HG02763 (cell line): Measurements from ENCODE around the gene KIAA1210.

ENCODE experiments used
- ATAC-seq: cut with Tn5 transposase; IDR thresholded peaks from one replicate; pipeline ENCODE4 v1.9.1; 2021; ENCODE audit warnings: mild to moderate bottlenecking, moderate library complexity; ENCODE audit not compliant: unreplicated experiment

The KIAA1210 gene

DNA sequence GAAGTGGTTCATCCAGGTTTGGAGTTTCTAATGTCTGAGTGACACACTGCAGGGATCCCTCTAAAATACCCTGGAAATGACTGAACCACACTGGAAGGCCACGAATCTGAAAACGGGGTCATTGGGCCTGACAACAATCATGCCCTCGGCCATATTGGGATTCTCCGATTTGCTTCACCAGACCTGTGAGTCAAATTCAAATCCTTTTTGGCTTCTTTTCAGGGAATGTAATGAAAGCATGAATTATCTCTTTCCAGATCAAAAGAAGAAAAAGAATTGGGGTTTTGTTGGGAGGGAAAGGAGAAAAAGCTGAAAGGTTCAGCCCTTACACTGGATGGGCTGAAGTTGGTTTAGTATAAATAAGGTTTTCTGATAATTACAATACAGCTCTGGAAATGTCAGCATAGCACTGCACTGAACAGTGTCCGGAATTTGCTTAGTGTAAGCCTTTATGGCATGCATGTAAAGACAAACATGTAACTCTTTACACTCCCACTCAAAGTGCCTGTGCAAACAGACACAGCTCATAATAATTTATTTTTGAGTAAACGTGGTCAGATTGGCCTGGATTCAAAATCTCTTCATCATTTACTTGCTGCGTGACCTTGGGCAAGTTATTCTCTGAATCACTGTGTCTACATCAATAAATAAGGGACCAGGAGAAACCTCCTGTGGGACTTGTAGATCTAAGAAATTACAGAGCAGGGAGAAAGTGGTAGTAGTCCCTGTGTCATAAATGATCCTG, 33.4 kb downstream of the KIAA1210 start:
- no peak for ATAC-seq

DNA sequence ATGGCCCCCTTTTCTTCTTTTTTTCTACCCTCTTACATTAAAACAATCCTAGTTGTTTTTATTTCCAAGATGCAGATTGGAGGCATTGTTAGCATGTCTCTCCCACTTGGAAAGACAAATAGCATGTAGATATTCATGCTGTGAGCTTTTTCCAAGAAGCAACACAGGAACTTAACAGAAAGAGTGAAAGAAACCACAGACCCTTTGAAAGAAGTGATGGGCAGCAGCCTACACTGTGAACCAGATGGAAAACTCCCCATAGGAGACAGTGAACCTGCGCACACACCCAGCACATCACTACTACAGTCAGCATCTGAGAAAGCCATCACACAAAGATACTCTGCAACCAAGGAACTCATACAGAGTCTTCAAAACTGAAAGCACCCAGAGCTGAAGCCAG, 37.0 kb downstream of the KIAA1210 start:
- no peak for ATAC-seq

DNA sequence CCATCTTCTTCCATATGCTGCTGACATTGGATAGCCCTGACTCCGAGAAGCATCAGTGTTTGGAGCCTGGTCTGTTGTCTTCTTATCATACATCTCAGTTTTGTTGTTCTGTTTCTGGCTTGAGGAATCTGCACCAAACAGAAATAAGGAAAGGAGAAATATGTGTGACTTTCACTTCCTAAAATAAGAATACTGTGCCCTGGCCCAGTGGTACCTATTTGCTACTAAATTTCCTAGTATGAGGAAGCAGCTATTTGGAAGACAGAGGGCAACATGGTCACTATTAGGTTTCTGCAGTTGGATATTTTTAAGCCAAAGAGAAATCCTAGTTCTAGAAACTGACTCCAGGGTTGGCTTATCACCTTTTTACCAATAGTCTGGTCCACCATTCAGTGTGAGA, 38.0 kb downstream of the KIAA1210 start:
- no peak for ATAC-seq

DNA sequence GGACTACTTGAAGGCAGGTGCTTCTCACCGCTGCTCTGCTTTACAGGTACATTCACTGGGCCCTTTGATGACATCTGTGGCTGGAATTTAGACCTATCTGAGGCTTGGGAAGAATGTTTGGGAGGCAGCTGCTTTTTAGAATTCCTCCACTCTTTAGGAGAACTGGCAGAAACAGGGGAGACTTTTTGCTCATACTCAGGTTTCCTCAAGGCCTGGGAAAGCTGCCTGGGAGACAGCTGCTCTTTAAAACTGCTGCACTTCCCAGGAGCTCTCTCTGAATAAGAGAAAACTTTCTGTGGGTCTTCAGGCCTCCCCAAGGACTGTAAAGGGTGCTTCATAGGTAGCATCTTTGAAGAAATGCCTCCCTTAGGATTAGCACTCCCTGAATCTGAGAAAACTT, 40.5 kb downstream of the KIAA1210 start:
- ATAC-seq, result no peak

DNA sequence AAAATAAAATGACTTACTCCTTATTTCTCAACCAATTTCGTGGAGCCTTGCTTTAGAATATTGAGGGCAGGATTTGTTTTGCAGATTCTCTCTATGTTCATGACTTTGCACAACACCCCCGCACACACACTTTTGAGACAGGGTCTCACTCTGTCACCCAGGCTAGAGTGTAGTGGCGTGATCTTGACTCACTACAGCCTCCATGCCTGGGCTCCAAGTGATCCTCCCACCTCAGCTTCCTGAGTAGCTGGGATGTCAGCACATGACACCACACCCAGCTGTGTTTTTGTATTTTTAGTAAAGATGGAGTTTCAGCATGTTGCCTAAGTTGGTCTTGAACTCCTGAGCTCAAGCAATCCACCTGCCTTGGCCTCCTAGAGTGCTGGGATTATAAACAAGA, 42.8 kb downstream of the KIAA1210 start:
- no peak for ATAC-seq

DNA sequence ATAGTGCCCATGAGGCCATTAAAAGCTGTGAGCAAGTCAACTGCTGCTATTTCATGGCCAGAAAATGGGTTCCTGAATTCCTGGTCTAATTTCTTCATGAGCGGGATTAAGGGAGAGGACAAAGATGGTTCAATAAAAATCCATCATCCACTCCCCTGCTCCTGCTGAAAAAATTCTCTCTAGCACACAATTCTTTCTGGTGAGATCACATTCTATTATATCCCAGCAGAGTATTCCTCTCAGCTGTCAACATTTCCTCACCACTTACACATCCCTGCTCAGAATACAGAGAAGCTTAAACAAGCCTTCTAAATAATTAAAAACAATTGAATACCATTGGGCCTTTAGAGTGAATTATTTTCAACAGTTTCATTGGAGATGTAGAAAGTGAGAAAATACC, 45.3 kb downstream of the KIAA1210 start:
- ATAC-seq, result no peak

DNA sequence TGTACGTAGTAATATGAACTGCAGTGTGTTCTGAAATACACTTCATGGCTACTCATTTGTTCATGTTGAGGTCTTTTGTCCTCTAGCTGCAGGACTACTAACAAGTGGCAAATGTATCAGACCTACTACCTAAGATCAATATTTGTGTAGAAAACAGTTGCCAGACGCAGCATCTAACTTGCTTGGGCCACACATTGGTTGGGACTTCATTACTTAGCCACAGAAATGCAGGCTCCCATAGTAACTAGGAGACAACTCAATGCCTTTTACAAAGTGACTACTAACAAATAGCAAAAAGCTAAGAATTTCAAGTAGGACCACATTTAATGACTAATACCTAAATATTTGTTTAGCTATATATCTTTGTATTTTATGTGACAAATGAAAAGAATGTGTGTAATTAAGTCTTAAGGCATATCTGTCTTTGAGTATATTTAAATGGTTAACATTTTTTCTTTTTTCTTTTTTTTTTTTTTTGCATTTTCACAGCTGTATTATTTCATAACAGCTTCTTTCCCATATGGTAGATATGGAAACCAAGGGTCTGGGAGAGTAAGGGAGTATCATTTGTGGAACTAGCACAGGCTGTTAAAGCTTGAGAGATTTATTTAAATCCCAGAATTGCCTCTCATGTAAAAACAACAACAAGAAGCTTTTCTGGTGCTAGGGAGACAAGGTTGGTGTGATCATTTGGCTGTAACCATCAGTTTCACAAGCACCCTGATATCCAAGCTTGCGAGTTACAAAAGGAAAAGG, 52.2 kb downstream of the KIAA1210 start:
- ATAC-seq, result no peak

DNA sequence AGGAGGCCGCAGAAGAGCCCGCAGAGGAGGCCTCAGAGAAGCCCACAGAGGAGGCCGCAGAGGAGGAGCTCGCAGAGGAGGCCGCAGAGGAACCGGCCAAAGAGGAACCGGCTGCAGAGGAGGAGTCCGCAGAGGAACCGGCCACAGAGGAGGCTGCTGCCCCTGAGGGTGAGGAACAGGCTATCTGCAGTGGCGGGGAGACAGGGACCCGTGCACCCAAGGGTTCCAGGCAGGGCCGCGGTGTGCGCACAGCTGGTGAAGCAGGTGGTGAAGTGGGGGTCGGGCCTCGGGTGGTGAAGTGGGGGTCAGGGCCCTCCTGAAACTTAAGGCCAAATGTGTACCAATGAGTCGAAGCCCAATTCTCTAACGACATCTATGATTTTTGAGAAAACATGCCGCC, 53.7 kb downstream of the KIAA1210 start:
- ATAC-seq, result no peak

DNA sequence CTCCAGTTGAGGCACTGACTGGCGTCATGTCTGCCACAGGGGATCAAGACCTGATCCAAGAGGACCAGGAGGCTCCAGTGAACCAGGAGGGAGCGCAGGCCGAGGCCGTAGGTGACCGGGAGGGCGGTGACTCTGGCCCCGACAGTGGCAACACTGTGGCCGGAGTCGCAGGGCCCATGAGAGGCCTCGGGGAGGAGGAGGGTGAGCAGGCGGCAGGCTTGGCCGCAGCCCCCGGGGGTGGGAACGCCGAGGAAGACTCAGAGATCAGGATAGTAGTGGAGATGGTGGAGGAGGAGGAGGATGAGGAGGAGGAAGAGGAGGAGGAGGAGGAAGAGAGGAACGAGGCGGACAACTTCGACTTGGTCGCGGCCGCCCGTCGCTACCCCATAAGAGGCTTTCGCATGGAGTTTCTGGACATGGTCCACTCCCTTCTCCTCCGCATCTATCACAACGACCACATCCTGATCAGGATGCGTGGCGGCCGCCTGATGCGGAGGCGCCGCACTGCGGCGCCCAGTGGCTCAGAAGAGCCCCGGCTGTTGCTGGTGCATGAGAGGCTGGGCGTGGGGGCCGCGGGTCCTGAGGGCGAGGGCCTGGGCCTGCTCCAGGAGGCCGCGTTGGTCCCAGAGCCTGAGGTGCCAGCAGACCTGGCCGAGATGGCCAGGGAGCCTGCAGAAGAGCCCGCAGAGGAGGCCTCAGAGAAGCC, 54.3 kb downstream of the KIAA1210 start:
- ATAC-seq, result no peak

DNA sequence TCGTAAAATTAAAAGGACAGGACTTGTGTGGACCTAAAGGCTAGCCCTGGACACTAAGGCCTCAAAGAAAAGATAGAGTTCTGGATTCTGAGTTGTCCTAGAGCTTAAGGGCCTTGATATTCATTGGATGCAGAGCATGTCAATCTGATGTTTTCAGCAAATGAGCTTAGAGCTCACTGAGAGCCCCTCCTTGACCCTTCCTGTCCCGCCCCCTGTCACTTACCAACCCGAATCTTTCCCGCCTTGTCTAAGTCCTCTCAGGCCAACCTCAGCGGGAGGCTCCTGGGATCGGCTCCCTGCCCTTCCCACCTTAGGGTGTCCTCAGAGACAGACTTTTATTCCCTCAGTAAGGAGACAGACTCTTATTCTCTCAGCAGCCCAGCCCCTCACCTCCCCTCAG, 54.9 kb downstream of the KIAA1210 start, which contains the start of gene CT47C1:
CT47C1 (plus strand) TSS at position 250 of the 400 bp plus-strand sequence. CDS start 233 bp downstream, outside the sequence.
- ATAC-seq, result no peak

DNA sequence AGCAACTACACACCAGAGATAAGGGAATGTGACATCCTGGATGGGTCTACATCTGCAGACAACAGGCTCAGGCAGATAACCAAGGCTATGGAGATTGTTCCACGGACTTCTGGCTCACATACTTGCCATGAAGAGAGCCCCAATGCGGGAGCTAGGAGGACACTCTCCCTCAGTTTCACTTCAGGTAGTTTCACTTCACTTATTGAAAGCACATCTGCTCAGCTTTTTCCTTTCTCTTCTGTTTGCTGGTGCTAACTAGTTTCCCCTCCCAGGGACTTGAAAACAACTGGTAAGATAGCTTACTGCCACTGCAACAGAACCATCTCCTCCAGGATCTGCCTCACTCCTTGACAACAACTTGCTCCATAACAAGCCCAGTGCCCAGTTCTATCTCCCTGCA, 56.2 kb downstream of the KIAA1210 start:
- ATAC-seq, result peak; percentile 84

DNA sequence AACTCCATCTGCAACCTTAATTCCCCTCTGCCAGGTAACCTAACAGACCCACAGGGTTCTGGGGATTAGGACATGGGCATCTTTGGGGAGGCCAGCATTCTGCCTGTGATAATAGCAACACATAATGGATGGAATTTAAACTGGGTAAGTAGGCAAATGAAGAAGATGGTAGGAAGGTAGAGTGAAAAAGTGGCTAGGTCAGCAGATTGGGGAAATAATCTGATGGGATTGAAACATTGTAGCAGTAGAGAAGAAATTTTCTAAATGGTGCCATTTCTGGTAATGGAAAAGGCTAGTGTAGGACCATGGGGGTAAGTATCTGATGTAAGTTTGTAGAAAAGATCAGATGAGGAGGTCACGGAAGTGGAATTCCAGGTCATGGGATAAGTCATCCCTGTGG, 57.9 kb downstream of the KIAA1210 start:
- ATAC-seq, result no peak

DNA sequence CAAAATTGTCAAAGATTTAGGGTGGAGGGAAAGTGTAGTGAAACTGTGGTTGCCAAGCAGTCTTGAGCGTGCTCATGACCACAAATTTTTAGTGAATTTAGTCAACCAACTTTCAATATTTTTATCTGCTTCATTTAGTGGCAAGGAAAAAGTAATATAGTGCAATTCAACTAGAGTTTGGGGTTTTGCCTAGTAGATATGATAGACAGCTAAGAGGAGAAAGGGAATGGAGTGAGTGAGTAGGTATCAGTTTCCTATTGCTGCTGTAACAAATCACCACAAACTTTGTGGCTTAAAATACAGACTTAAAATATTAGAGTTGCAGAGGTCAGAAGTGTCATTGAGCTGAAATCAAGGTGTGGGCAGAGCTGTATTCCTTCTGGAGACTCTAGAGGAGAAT, 58.5 kb downstream of the KIAA1210 start:
- no peak for ATAC-seq

DNA sequence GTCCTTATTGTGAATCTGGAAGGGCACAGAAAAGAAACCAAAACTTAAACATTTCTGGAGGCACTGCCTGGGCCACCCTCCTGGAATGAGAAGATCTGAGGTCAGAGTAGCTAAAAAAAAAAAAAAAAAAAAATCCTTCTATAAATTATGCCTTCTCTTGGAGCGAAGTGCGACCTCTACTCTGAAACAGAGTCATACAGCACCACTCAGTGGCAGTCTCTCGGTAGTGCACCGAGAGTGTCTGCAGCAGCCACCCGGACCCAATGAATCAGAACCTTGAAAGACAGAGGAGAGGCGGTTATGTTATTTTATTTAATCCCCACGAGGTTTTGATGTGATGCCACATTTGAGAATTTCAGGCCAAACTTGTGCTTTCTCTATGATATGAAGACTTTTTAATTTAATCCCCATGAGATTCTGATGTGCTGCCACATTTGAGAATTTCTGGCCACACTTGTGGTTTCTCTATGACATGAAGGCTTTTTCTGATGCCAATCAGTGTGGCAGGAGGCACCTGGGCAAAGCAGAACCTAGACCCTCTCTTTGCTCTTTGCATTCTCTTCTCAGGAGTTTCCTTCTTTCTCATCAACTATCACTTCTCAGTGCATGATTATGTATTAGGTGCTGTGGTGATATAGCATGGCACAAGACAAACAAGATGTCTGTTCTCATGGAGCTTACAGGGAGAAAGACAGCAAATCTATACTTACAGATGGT, 60.4 kb downstream of the KIAA1210 start:
- ATAC-seq, result no peak

DNA sequence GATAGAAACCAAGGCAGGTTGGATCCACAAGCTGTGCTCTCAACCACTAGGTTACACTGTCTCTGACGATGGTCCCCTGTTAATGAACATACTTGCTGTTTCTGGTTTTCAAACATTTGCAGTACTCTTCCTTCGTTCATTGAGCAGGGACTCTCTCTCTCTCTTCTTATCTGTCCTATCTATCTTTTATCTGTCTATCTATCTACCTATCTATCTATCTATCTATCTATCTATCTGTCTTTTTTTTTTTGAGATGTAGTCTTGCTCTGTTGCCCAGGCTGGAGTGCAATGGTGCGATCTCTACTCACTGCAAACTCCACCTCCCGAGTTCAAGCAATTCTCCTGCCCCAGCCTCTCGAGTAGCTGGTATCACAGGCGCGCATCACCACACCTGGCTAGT, 64.2 kb downstream of the KIAA1210 start:
- no peak for ATAC-seq

DNA sequence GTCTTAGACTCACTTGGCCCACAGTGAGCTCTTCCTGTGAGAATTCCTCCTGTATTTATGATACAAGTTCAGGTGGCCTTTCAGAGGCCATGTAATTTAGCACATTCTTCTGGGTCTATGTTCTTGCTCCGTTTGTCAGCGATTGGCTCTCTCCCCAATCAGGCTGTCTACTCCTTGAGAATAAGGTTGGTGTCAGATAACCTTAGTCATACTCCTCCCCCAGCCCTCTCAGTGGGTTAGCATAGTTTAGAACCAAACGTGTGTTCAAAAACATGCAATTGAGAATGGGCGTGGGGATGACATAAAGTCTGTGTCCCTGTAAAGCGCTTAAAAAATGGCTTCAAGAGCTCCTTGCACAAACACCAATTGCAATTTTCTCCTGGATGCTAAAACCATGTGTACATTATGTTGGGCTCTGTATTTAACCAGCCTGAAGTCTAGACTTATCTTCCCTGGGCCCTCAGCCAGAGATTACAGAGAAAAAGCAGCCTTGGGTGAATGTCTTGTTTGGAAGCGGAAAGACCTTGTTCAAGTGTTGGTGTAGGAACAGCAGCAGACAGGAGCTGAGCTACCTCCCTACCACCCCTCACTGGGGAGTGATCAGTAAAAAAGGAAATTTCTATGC, 64.8 kb downstream of the KIAA1210 start:
- no peak for ATAC-seq

DNA sequence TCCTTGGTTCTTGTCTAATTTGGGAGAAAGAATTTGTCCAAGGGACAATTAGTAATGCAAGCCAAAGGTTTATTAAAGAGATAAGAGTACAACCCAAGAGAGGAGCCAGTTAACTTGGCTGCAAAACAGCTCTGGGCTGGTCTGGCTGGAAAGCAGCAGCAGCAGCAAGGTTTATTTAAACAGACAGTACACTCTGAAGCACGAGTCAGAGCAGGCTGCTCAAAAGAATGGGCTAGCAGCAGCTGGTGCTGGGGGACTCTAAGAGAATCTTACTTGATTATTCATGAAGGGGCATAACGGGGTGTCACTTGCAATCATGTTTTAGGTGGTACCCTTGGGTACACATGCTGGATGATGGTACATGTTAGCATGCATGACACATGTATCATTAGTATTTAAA, 71.9 kb downstream of the KIAA1210 start:
- no peak for ATAC-seq

DNA sequence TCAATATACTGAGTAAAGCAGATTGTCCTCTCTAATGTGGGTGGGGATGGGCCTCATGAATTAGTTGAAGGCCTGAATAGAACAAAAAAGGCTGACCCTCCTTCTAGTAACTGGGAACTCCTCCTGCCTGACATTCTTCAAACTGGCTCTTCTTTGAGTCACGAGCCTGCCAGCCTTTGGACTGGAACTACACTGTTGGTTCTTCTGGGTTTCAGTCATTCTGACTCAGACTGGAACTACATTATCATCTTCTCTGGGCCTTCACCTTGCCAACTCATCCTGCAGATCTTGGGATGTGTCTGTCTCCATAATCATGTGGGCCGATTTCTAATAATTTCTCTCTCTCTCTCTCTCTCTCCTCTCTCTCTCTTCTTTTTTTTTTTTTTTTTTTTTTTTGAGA, 81.7 kb downstream of the KIAA1210 start:
- no peak for ATAC-seq

DNA sequence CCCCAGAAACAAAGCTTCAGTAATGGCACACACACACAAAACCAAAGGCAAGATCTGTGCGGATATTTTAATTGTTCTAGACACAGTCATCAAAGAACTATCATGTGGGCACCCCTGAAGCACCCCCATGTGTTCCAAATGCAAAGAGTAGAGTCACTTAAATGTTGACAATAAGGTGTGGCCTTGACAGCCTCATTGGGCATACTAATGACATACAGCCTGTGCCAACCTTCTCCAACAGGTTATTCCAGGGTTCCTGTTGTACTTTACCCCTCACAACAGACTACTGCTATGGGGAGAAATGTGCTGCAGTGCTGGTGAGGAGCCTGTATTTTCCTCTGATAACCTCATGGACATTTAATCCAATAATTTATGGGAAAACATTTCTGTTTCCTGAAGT, 84.6 kb downstream of the KIAA1210 start:
- ATAC-seq, result no peak

DNA sequence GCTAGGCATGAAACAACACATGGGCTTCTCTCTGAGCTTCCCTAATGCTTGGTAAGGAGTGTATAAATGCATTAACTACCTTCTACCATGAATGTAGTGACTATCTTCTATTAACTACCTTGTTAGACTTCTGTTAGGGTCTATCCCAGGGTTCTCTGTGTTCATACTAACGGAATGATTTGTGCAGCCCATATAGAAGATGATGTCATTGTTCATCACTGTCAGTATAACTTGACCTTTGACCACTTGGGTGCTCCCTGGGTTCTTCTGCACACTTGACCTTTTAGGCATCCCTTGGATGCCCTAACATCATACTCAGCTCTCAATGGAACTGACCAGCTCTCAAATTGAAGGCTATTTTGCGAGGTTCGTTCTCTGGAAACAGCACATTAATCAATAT, 85.6 kb downstream of the KIAA1210 start:
- no peak for ATAC-seq

DNA sequence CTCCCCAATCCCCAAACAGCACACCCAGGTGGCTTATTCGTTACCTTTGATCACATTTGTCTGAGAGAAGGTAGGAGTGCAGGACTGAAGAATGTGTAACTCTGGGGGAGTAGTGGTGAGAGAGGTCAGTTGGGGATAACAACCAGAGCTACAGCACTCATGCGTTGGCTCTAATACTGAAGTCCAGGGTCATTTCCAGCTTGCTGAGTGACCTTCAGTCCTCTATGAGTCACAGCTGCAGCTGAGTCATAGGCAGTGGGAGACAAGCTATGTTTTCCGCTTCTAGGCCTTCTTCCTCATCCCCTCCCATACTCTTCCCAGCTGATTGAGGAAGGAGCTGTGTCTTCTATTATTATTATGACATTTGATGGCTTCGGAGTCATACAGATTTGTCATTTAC, 86.4 kb downstream of the KIAA1210 start:
- ATAC-seq, result no peak
